ENCODE measurements around the gene ZNF90.
"Not testable (repeated sequence)": the region's sequence is repeated elsewhere in the genome, so short reads cannot be mapped to it uniquely, and the experiment has no call there.

The ZNF90 gene

GRCh38 chr19:20151617-20152145, 73.9 kb downstream of the ZNF90 start:
- Histone ChIP-seq H3K79me2 (no peaks in the 10 kb centered on the region), H3K4me1 (no peaks in the 10 kb centered on the region)

GRCh38 chr19:20152506-20152905, 74.7 kb downstream of the ZNF90 start:
- not testable (repeated sequence) for H2AFZ ChIP-seq; H3K79me2 ChIP-seq; H3K4me2 ChIP-seq (ENCODE audit: low read length); H3K4me1 ChIP-seq; H3K9me3 ChIP-seq (ENCODE audit: control insufficient read depth, low read length); H3K27ac ChIP-seq; H3K9ac ChIP-seq; H3K27me3 ChIP-seq (ENCODE audit: control insufficient read depth, insufficient read depth, low read length); H3K4me3 ChIP-seq (ENCODE audit: low read depth, low read length); H3K36me3 ChIP-seq (ENCODE audit: control insufficient read depth, insufficient read depth, low read length)

More at GRCh38 chr19:20151617-20152145, 73.9 kb downstream of the ZNF90 start:
- no peaks in the 10 kb centered on the region for H3K27me3 ChIP-seq (ENCODE audit: control insufficient read depth, insufficient read depth, low read length)
- no peak overlapping the region for H3K9ac ChIP-seq
- no peak overlapping the region for H3K4me2 ChIP-seq (ENCODE audit: low read length)
- no peak overlapping the region for H3K27ac ChIP-seq
- no peak overlapping the region for H3K4me3 ChIP-seq (ENCODE audit: low read depth, low read length)
- H3K36me3 ChIP-seq (ENCODE audit: control insufficient read depth, insufficient read depth, low read length), result no peaks in the 10 kb centered on the region
- no peak overlapping the region for H2AFZ ChIP-seq
- H3K9me3 ChIP-seq (ENCODE audit: control insufficient read depth, low read length), result no peaks in the 10 kb centered on the region
- no peak for TF ChIP-seq CTCF (IDR thresholded peaks at IDR 0.05)

GRCh38 chr19:20153281-20153680, 75.5 kb downstream of the ZNF90 start:
- no peak overlapping the region for H2AFZ ChIP-seq
- H3K79me2 ChIP-seq, result no peaks in the 10 kb centered on the region
- no peak overlapping the region for H3K9ac ChIP-seq
- H3K4me1 ChIP-seq, result no peaks in the 10 kb centered on the region
- no peaks in the 10 kb centered on the region for H3K27me3 ChIP-seq (ENCODE audit: control insufficient read depth, insufficient read depth, low read length)
- no peak for TF ChIP-seq CTCF (IDR thresholded peaks at IDR 0.05)
- no peak overlapping the region for H3K4me2 ChIP-seq (ENCODE audit: low read length)
- no peak overlapping the region for H3K4me3 ChIP-seq (ENCODE audit: low read depth, low read length)
- no peaks in the 10 kb centered on the region for H3K9me3 ChIP-seq (ENCODE audit: control insufficient read depth, low read length)
- no peaks in the 10 kb centered on the region for H3K36me3 ChIP-seq (ENCODE audit: control insufficient read depth, insufficient read depth, low read length)
- H3K27ac ChIP-seq, result no peak overlapping the region

- H3K4me2 ChIP-seq (ENCODE audit: low read length), result no peak overlapping the region
- H3K27ac ChIP-seq, result no peak overlapping the region
- H3K36me3 ChIP-seq (ENCODE audit: control insufficient read depth, insufficient read depth, low read length), result no peaks in the 10 kb centered on the region
- no peaks in the 10 kb centered on the region for H3K4me1 ChIP-seq
- no peak for TF ChIP-seq CTCF (IDR thresholded peaks at IDR 0.05)
- H3K9ac ChIP-seq, result no peak overlapping the region
- no peak overlapping the region for H3K4me3 ChIP-seq (ENCODE audit: low read depth, low read length)
- H3K27me3 ChIP-seq (ENCODE audit: control insufficient read depth, insufficient read depth, low read length), result no peaks in the 10 kb centered on the region
- no peak overlapping the region for H2AFZ ChIP-seq
- H3K9me3 ChIP-seq (ENCODE audit: control insufficient read depth, low read length), result no peaks in the 10 kb centered on the region
- H3K79me2 ChIP-seq, result no peaks in the 10 kb centered on the region
These were observed 76.8 kb downstream of the ZNF90 start for GRCh38 chr19:20154636-20155035.

GRCh38 chr19:20162821-20163220, 85.0 kb downstream of the ZNF90 start:
- H3K4me2 ChIP-seq (ENCODE audit: low read length), result no peak overlapping the region
- H2AFZ ChIP-seq, result no peak overlapping the region
- no peaks in the 10 kb centered on the region for H3K4me1 ChIP-seq
- H3K79me2 ChIP-seq, result peaks cover under 1% of the 10 kb centered on the region
- H3K9ac ChIP-seq, result no peak overlapping the region
- H3K4me3 ChIP-seq (ENCODE audit: low read depth, low read length), result no peak overlapping the region
- H3K9me3 ChIP-seq (ENCODE audit: control insufficient read depth, low read length), result no peaks in the 10 kb centered on the region
- H3K36me3 ChIP-seq (ENCODE audit: control insufficient read depth, insufficient read depth, low read length), result no peaks in the 10 kb centered on the region
- TF ChIP-seq CTCF (IDR thresholded peaks at IDR 0.05), result no peak
- H3K27ac ChIP-seq, result no peak overlapping the region
- no peaks in the 10 kb centered on the region for H3K27me3 ChIP-seq (ENCODE audit: control insufficient read depth, insufficient read depth, low read length)

Data from parathyroid adenoma (tissue), 2 donors.